Neural cell (in vitro differentiated cells): ENCODE results near the gene NSMCE1. TPM values are rescaled to one million over a fixed set of nuclear protein-coding genes. Genes with fewer than 3 reads are reported as not detected.

ENCODE experiments used
- H2AFZ ChIP-seq: fragments of 200-600, 300-800 bp; sonication (generic), shearing (Covaris generic); 2 replicates; pipeline ENCODE4 v1.6.0; 2014; ENCODE audit warnings: low read depth, mild to moderate bottlenecking, antibody characterized with exemption, low read length, moderate library complexity
- H3F3A ChIP-seq: fragments of 200-600 bp; shearing (Covaris generic); 2 replicates; pipeline ENCODE4 v1.6.1; 2016; ENCODE audit warnings: mild to moderate bottlenecking, moderate library complexity, mixed read lengths, antibody characterized with exemption, low read length; ENCODE audit not compliant: insufficient read depth, poor library complexity, severe bottlenecking
- H3K27ac ChIP-seq: fragments of 200-600, 300-800 bp; sonication (generic), shearing (Covaris generic); 2 replicates; pipeline ENCODE4 v1.5.1; 2014; ENCODE audit warnings: mild to moderate bottlenecking, low read length, moderate library complexity
- H3K27me3 ChIP-seq: fragments of 300-800, 200-600 bp; sonication (generic), shearing (Covaris generic); 2 replicates; pipeline ENCODE4 v1.6.0; 2014; ENCODE audit warnings: mild to moderate bottlenecking, low read depth, low read length, moderate library complexity; ENCODE audit not compliant: insufficient read depth
- H3K36me3 ChIP-seq: fragments of 300-800, 200-600 bp; sonication (generic), shearing (Covaris generic); 2 replicates; pipeline ENCODE4 v1.5.1; 2014; ENCODE audit warnings: mild to moderate bottlenecking, antibody characterized with exemption, low read length, moderate library complexity; ENCODE audit not compliant: insufficient read depth
- H3K4me2 ChIP-seq: fragments of 300-800, 200-600 bp; sonication (generic), shearing (Covaris generic); 2 replicates; pipeline ENCODE4 v1.6.0; 2014; ENCODE audit warnings: mild to moderate bottlenecking, low read length
- H3K4me3 ChIP-seq: fragments of 300-800, 200-600 bp; sonication (generic), shearing (Covaris generic); 2 replicates; pipeline ENCODE4 v1.5.1; 2014; ENCODE audit warnings: mild to moderate bottlenecking, low read length, moderate library complexity
- H3K79me2 ChIP-seq: fragments of 200-600 bp; shearing (Covaris generic); replicated peaks from 2 replicates; pipeline ENCODE4 v1.6.0; 2014; ENCODE audit warnings: mild to moderate bottlenecking, low read length, moderate library complexity; ENCODE audit not compliant: insufficient read depth
- H3K9ac ChIP-seq: fragments of 300-800, 200-600 bp; sonication (generic), shearing (Covaris generic); 2 replicates; pipeline ENCODE4 v1.6.1; 2016; ENCODE audit warnings: mild to moderate bottlenecking, low read length, mixed read lengths
- H3K9me2 ChIP-seq: fragments of 200-600 bp; shearing (Covaris generic); 2 replicates; pipeline ENCODE4 v1.6.1; 2016; ENCODE audit warnings: mild to moderate bottlenecking, low read length, mixed read lengths; ENCODE audit not compliant: insufficient read depth
- H3K9me3 ChIP-seq: fragments of 200-600, 300-800 bp; sonication (generic), shearing (Covaris generic); 2 replicates; pipeline ENCODE4 v1.6.1; 2016; ENCODE audit warnings: mild to moderate bottlenecking, mixed run types, low read length, moderate library complexity, mixed read lengths
- H4K20me1 ChIP-seq: fragments of 200-600 bp; shearing (Covaris generic); 2 replicates; pipeline ENCODE4 v1.6.1; 2016; ENCODE audit warnings: mild to moderate bottlenecking, mixed run types; ENCODE audit not compliant: insufficient read depth
- EP300 ChIP-seq: fragments of 450-650 bp; conservative IDR thresholded peaks from 2 replicates; pipeline ENCODE4 v1.6.1; 2014; ENCODE audit warnings: antibody characterized with exemption, mild to moderate bottlenecking, moderate library complexity; ENCODE audit not compliant: poor library complexity, severe bottlenecking
- EZH2 ChIP-seq: fragments of 200-600, 300-800 bp; shearing (Covaris generic), sonication (generic); IDR thresholded peaks from 2 replicates; pipeline ENCODE4 v1.6.1; 2014; ENCODE audit warnings: antibody characterized with exemption, low read length, borderline replicate concordance, mild to moderate bottlenecking; ENCODE audit not compliant: insufficient read depth, poor library complexity, severe bottlenecking
- MXI1 ChIP-seq: fragments of 450-650 bp; conservative IDR thresholded peaks from 2 replicates; pipeline ENCODE4 v1.6.1; 2014; ENCODE audit warnings: antibody characterized with exemption, mild to moderate bottlenecking; ENCODE audit not compliant: poor library complexity, severe bottlenecking
- POLR2AphosphoS5 ChIP-seq: IDR thresholded peaks from 2 replicates; pipeline ENCODE4 v1.6.1; 2012
- RAD21 ChIP-seq: fragments of 450-650 bp; conservative IDR thresholded peaks from 2 replicates; pipeline ENCODE4 v1.6.1; 2014; ENCODE audit warnings: antibody characterized with exemption, mild to moderate bottlenecking, moderate library complexity
- REST ChIP-seq: IDR thresholded peaks from 2 replicates; pipeline ENCODE4 v1.6.1; 2012; ENCODE audit warnings: borderline replicate concordance
- SMC3 ChIP-seq: fragments of 450-650 bp; conservative IDR thresholded peaks from 2 replicates; pipeline ENCODE4 v1.6.1; 2014; ENCODE audit warnings: antibody characterized with exemption, mild to moderate bottlenecking, moderate library complexity; ENCODE audit not compliant: poor library complexity
- TAF1 ChIP-seq: IDR thresholded peaks from 2 replicates; pipeline ENCODE4 v1.6.1; 2012; ENCODE audit warnings: low read depth
- polyA plus RNA-seq: library from polyadenylated mRNA; depleted of rRNA; stranded (reverse); fragments of >200 nt; gene quantifications from 2 replicates; pipeline ENCODE4 v1.2.3, GENCODE V29; 2014
- TF ChIP-seq, protein P1 (sequence below): fragments of 450-650 bp; IDR thresholded peaks from 2 replicates; pipeline ENCODE4 v1.5.1; 2014; ENCODE audit warnings: antibody characterized with exemption, mild to moderate bottlenecking, moderate library complexity; ENCODE audit not compliant: poor library complexity, severe bottlenecking

Gene NSMCE1
- polyA plus RNA-seq, 1 donor from 2014 or later: 11.5 TPM

DNA sequence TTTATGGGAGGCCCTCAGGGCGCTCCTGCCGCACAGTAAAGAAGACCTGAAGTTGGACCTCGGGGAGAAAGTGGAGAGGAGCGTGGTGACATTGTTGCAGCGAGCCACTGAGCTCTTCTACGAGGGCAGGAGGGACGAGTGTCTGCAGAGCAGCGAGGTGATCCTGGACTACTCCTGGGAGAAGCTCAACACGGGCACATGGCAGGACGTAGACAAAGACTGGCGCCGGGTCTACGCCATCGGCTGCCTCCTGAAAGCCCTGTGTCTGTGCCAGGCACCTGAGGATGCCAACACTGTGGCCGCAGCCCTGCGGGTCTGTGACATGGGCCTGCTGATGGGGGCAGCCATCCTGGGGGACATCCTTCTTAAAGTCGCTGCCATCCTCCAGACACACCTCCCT lies 58.4 kb downstream of the NSMCE1 start:
- Histone ChIP-seq H3K9me3 (no peaks in the 10 kb centered on the region), H4K20me1 (no peaks in the 10 kb centered on the region), H3K4me2 (no peak overlapping the region), H3K9me2 (no peaks in the 10 kb centered on the region), H3K27me3 (no peaks in the 10 kb centered on the region), H3K27ac (no peak overlapping the region), H2AFZ (no peak overlapping the region), H3K79me2 (no peaks in the 10 kb centered on the region), H3K36me3 (no peaks in the 10 kb centered on the region), H3F3A (no peaks in the 10 kb centered on the region), H3K9ac (no peak overlapping the region), H3K4me3 (no peak overlapping the region)
- no peak for TF ChIP-seq EP300
- TF ChIP-seq TAF1: no peak
- no peak for TF ChIP-seq REST
- TF ChIP-seq EZH2: no peak
- no peak for TF ChIP-seq POLR2AphosphoS5
- TF ChIP-seq MXI1: no peak
- TF ChIP-seq, protein P1, sequence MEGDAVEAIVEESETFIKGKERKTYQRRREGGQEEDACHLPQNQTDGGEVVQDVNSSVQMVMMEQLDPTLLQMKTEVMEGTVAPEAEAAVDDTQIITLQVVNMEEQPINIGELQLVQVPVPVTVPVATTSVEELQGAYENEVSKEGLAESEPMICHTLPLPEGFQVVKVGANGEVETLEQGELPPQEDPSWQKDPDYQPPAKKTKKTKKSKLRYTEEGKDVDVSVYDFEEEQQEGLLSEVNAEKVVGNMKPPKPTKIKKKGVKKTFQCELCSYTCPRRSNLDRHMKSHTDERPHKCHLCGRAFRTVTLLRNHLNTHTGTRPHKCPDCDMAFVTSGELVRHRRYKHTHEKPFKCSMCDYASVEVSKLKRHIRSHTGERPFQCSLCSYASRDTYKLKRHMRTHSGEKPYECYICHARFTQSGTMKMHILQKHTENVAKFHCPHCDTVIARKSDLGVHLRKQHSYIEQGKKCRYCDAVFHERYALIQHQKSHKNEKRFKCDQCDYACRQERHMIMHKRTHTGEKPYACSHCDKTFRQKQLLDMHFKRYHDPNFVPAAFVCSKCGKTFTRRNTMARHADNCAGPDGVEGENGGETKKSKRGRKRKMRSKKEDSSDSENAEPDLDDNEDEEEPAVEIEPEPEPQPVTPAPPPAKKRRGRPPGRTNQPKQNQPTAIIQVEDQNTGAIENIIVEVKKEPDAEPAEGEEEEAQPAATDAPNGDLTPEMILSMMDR: no peak
- TF ChIP-seq RAD21: no peak
- TF ChIP-seq SMC3: no peak

GRCh38 chr16:27209591-27209990 lies 59.0 kb downstream of the NSMCE1 start:
- Histone ChIP-seq H3K9me3 (no peaks in the 10 kb centered on the region), H2AFZ (no peak overlapping the region), H3K9ac (no peak overlapping the region), H3K79me2 (peaks cover under 1% of the 10 kb centered on the region), H3K4me3 (no peak overlapping the region), H3K9me2 (no peaks in the 10 kb centered on the region), H3F3A (no peaks in the 10 kb centered on the region), H3K27me3 (no peaks in the 10 kb centered on the region), H3K36me3 (no peaks in the 10 kb centered on the region), H4K20me1 (no peaks in the 10 kb centered on the region), H3K27ac (no peak overlapping the region), H3K4me2 (no peak overlapping the region)
- no peak for TF ChIP-seq POLR2AphosphoS5
- no peak for TF ChIP-seq RAD21
- no peak for TF ChIP-seq TAF1
- no peak for TF ChIP-seq EP300
- TF ChIP-seq, protein P1: no peak
- TF ChIP-seq REST: no peak
- no peak for TF ChIP-seq EZH2
- no peak for TF ChIP-seq MXI1
- TF ChIP-seq SMC3: no peak
